ENCODE data around the gene SLAIN2. TPM values are rescaled to one million over a fixed set of nuclear protein-coding genes. Genes with fewer than 3 reads are reported as not detected.

Gene SLAIN2
- total RNA-seq, 4 donors from 2014 or later = 28.4 to 355 (median 55.8) TPM

GRCh38 chr4:48420144-48420543 lies 78.8 kb downstream of the SLAIN2 start:
- in situ Hi-C loops (cut with MboI; ENCODE audit: low pct_ligation_motif_present in 1 of 4, low pct_unique_long_range_greater_than_20kb in 1 of 4, low sequenced_read_pairs in 3 of 4) = no loop called here
- H3K4me3 ChIP-seq = no peak overlapping the region
- no peak for DNase-seq
- H3K27me3 ChIP-seq = no peaks in the 10 kb centered on the region
- H3K36me3 ChIP-seq = peaks cover 0 to 37% (median 4%) of the 10 kb centered on the region in 4 donors
- H3K4me1 ChIP-seq = no peaks in the 10 kb centered on the region
- intact Hi-C loops (cut with DNase I; ENCODE audit: low total_unique reads) = no loop called here
- no peak overlapping the region for H3K27ac ChIP-seq
- no peaks in the 10 kb centered on the region for H3K9me3 ChIP-seq
- TF ChIP-seq POLR2A (IDR thresholded peaks at IDR 0.05) (no peak), CTCF (IDR thresholded peaks at IDR 0.05) (no peak), EP300 (IDR thresholded peaks at IDR 0.05; ENCODE audit: low read depth) (no peak), POLR2AphosphoS5 (IDR thresholded peaks at IDR 0.05) (no peak)
- 91 to 93% methylated on average over 4 to 6 of the region's 6 CpGs for WGBS, 2 donors (ENCODE audit: low coverage in 1 of 2)

GRCh38 chr4:48421101-48421500 lies 79.8 kb downstream of the SLAIN2 start:
- intact Hi-C loops (cut with DNase I; ENCODE audit: low total_unique reads) = no loop called here
- DNase-seq = no peak
- H3K36me3 ChIP-seq = peaks cover 0 to 38% (median 4%) of the 10 kb centered on the region in 4 donors
- 100% methylated on average over 1 to 2 of the region's 2 CpGs for WGBS, 2 donors (ENCODE audit: low coverage in 1 of 2)
- no peak overlapping the region for H3K4me3 ChIP-seq
- H3K9me3 ChIP-seq = no peaks in the 10 kb centered on the region
- no peaks in the 10 kb centered on the region for H3K27me3 ChIP-seq
- no peak overlapping the region for H3K27ac ChIP-seq
- in situ Hi-C loops (cut with MboI; ENCODE audit: low pct_ligation_motif_present in 1 of 4, low pct_unique_long_range_greater_than_20kb in 1 of 4, low sequenced_read_pairs in 3 of 4) = no loop called here
- TF ChIP-seq POLR2AphosphoS5 (IDR thresholded peaks at IDR 0.05) = no peak
- TF ChIP-seq EP300 (IDR thresholded peaks at IDR 0.05; ENCODE audit: low read depth) = no peak
- no peak for TF ChIP-seq POLR2A (IDR thresholded peaks at IDR 0.05)
- TF ChIP-seq CTCF (IDR thresholded peaks at IDR 0.05) = no peak
- no peaks in the 10 kb centered on the region for H3K4me1 ChIP-seq

GRCh38 chr4:48428926-48429325 lies 87.6 kb downstream of the SLAIN2 start:
- H3K4me3 ChIP-seq = no peak overlapping the region
- H3K36me3 ChIP-seq = peaks cover 0 to 7% (median 0%) of the 10 kb centered on the region in 4 donors
- 83 to 95% methylated on average over 2 of the region's 2 CpGs for WGBS, 2 donors (ENCODE audit: low coverage in 1 of 2)
- no peaks in the 10 kb centered on the region for H3K9me3 ChIP-seq
- H3K27ac ChIP-seq = no peak overlapping the region
- TF ChIP-seq POLR2AphosphoS5 (IDR thresholded peaks at IDR 0.05) (no peak), POLR2A (IDR thresholded peaks at IDR 0.05) (no peak), CTCF (IDR thresholded peaks at IDR 0.05) (no peak), EP300 (IDR thresholded peaks at IDR 0.05; ENCODE audit: low read depth) (no peak)
- no peaks in the 10 kb centered on the region for H3K4me1 ChIP-seq
- no peak for DNase-seq
- in situ Hi-C loops (cut with MboI; ENCODE audit: low pct_ligation_motif_present in 1 of 4, low pct_unique_long_range_greater_than_20kb in 1 of 4, low sequenced_read_pairs in 3 of 4) (no loop called here), intact Hi-C loops (cut with DNase I; ENCODE audit: low total_unique reads) (no loop called here)
- H3K27me3 ChIP-seq = no peaks in the 10 kb centered on the region

- intact Hi-C loops (cut with DNase I; ENCODE audit: low total_unique reads) (no loop called here), in situ Hi-C loops (cut with MboI; ENCODE audit: low pct_ligation_motif_present in 1 of 4, low pct_unique_long_range_greater_than_20kb in 1 of 4, low sequenced_read_pairs in 3 of 4) (no loop called here)
- H3K9me3 ChIP-seq = no peaks in the 10 kb centered on the region
- 29 to 84% methylated on average over 1 of the region's 1 CpG for WGBS, 2 donors (ENCODE audit: low coverage in 1 of 2)
- H3K27me3 ChIP-seq = no peaks in the 10 kb centered on the region
- H3K4me1 ChIP-seq = no peaks in the 10 kb centered on the region
- DNase-seq = no peak
- TF ChIP-seq POLR2A (IDR thresholded peaks at IDR 0.05) (no peak), POLR2AphosphoS5 (IDR thresholded peaks at IDR 0.05) (no peak), EP300 (IDR thresholded peaks at IDR 0.05; ENCODE audit: low read depth) (no peak), CTCF (IDR thresholded peaks at IDR 0.05) (no peak)
- no peak overlapping the region for H3K4me3 ChIP-seq
- H3K27ac ChIP-seq = no peak overlapping the region
- H3K36me3 ChIP-seq = peaks cover 0 to 7% (median 0%) of the 10 kb centered on the region in 4 donors
These were observed 88.6 kb downstream of the SLAIN2 start for GRCh38 chr4:48429709-48430474.

Data from transverse colon (tissue), 4 donors.